OCI-LY3 (cell line): ENCODE results near the gene C5.

Experiments used
- H2AFZ ChIP-seq: fragments of 200-600, 300-600 bp; shearing (Covaris generic); 2 replicates; pipeline ENCODE4 v1.6.0; 2014; ENCODE audit warnings: antibody characterized with exemption, low read depth, low read length
- H3K27ac ChIP-seq: fragments of 200-600, 300-600 bp; sonication (generic); 2 replicates; pipeline ENCODE4 v1.5.1; 2014; ENCODE audit warnings: mild to moderate bottlenecking, low read length, moderate library complexity, mixed read lengths
- H3K27me3 ChIP-seq: fragments of 200-600, 300-600 bp; sonication (generic); 2 replicates; pipeline ENCODE4 v1.6.1; 2014; ENCODE audit warnings: low read depth, low read length, mixed read lengths
- H3K36me3 ChIP-seq: fragments of 200-600, 300-600 bp; sonication (generic); replicated peaks from 2 replicates; pipeline ENCODE3; 2014; ENCODE audit warnings: low read depth, low read length, mixed read lengths
- H3K4me1 ChIP-seq: fragments of 300-600, 200-600 bp; sonication (generic); 2 replicates; pipeline ENCODE4 v1.6.1; 2014; ENCODE audit warnings: low read length, mixed read lengths
- H3K4me2 ChIP-seq: fragments of 200-600, 300-600 bp; sonication (generic); 2 replicates; pipeline ENCODE4 v1.6.1; 2014; ENCODE audit warnings: low read length, mixed read lengths
- H3K4me3 ChIP-seq: fragments of 300-600, 200-600 bp; sonication (generic); 2 replicates; pipeline ENCODE4 v1.5.1; 2014; ENCODE audit warnings: antibody characterized with exemption, mild to moderate bottlenecking, low read length, moderate library complexity
- H3K79me2 ChIP-seq: fragments of 300-600, 200-600 bp; shearing (Covaris generic); 2 replicates; pipeline ENCODE4 v1.6.1; 2014; ENCODE audit warnings: mild to moderate bottlenecking, low read length, mixed read lengths
- H3K9ac ChIP-seq: fragments of 300-600, 200-600 bp; shearing (Covaris generic); 2 replicates; pipeline ENCODE4 v1.6.0; 2014; ENCODE audit warnings: mild to moderate bottlenecking, low read length, moderate library complexity
- H3K9me3 ChIP-seq: fragments of 200-600, 300-600 bp; shearing (Covaris generic); 2 replicates; pipeline ENCODE4 v1.6.1; 2014; ENCODE audit warnings: low read length, mixed read lengths; ENCODE audit not compliant: insufficient read depth
- H4K20me1 ChIP-seq: fragments of 200-600, 300-600 bp; sonication (generic); 2 replicates; pipeline ENCODE4 v1.6.1; 2016; ENCODE audit warnings: low read length, mixed read lengths; ENCODE audit not compliant: insufficient read depth
- EZH2phosphoT487 ChIP-seq: fragments of 200-600 bp; shearing (Covaris generic); IDR thresholded peaks from 2 replicates; pipeline ENCODE4 v1.6.1; 2018; ENCODE audit warnings: antibody characterized with exemption, mixed run types, low read depth
- TF ChIP-seq, protein P1 (sequence below): fragments of 200-600, 300-600 bp; sonication (generic); IDR thresholded peaks from 2 replicates; pipeline ENCODE4 v1.5.1; 2014; ENCODE audit warnings: antibody characterized with exemption, low read length, low read depth

Gene C5

DNA sequence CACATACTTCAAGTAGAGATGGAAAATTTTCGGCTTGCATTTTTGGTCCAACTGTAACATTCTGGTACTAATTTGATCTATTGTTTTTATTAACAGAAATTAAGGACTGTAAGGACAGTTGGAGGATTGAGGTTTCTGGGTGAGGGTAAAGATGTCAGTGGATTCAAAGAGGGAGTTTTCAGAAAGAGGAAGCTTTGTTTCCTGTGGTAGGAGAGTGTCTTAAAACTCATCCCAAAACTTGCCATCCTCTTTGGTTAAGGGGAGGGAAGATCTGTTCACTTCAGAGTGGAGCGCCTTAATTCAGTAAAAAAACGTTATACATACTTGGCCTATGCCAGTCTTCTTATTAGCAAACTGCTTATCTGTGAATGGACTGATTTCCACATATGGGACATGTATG is 38.5 kb upstream of the C5 start:
- peaks cover 10% of the 10 kb centered on the region for H3K4me1 ChIP-seq
- H3K9me3 ChIP-seq, result no peaks in the 10 kb centered on the region
- H3K36me3 ChIP-seq, result peaks cover 50% of the 10 kb centered on the region
- no peaks in the 10 kb centered on the region for H3K27me3 ChIP-seq
- peaks cover 26% of the 10 kb centered on the region for H3K79me2 ChIP-seq
- no peak overlapping the region for H3K9ac ChIP-seq
- 0 out of 2 replicates have a peak overlapping the region, but pooled peaks have one; percentile 17 for H3K4me2 ChIP-seq
- no peak overlapping the region for H2AFZ ChIP-seq
- no peak overlapping the region for H3K27ac ChIP-seq
- H4K20me1 ChIP-seq, result no peaks in the 10 kb centered on the region
- TF ChIP-seq, protein P1, sequence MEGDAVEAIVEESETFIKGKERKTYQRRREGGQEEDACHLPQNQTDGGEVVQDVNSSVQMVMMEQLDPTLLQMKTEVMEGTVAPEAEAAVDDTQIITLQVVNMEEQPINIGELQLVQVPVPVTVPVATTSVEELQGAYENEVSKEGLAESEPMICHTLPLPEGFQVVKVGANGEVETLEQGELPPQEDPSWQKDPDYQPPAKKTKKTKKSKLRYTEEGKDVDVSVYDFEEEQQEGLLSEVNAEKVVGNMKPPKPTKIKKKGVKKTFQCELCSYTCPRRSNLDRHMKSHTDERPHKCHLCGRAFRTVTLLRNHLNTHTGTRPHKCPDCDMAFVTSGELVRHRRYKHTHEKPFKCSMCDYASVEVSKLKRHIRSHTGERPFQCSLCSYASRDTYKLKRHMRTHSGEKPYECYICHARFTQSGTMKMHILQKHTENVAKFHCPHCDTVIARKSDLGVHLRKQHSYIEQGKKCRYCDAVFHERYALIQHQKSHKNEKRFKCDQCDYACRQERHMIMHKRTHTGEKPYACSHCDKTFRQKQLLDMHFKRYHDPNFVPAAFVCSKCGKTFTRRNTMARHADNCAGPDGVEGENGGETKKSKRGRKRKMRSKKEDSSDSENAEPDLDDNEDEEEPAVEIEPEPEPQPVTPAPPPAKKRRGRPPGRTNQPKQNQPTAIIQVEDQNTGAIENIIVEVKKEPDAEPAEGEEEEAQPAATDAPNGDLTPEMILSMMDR, result no peak
- no peak for TF ChIP-seq EZH2phosphoT487
- no peak overlapping the region for H3K4me3 ChIP-seq

DNA sequence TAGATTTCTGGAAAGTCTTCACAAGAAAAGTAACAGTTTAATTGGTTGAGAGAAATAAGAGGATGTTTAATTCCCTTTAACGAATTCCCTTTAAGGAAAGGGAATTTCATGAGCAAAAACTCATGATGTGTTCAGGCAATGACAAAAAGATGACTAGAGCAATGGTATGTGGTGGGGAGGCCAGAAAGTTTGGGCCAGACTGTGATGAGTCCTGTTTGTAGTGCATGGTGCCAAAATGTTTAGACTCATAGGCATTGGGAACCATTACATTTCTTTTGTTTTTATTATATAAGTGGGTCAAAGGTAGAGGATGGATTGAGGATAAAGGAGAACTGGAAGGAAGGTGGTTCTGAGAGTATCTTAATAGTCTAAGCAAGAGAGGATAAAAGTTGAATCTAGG is 35.6 kb upstream of the C5 start:
- no peak overlapping the region for H3K4me3 ChIP-seq
- peaks cover 55% of the 10 kb centered on the region for H3K36me3 ChIP-seq
- H3K9me3 ChIP-seq, result no peaks in the 10 kb centered on the region
- H3K4me1 ChIP-seq, result peaks cover 19% of the 10 kb centered on the region
- no peak overlapping the region for H3K4me2 ChIP-seq
- peaks cover 42% of the 10 kb centered on the region for H3K79me2 ChIP-seq
- no peak overlapping the region for H2AFZ ChIP-seq
- H3K9ac ChIP-seq, result no peak overlapping the region
- no peak overlapping the region for H3K27ac ChIP-seq
- H3K27me3 ChIP-seq, result no peaks in the 10 kb centered on the region
- H4K20me1 ChIP-seq, result no peaks in the 10 kb centered on the region
- TF ChIP-seq, protein P1, result no peak
- TF ChIP-seq EZH2phosphoT487, result no peak

DNA sequence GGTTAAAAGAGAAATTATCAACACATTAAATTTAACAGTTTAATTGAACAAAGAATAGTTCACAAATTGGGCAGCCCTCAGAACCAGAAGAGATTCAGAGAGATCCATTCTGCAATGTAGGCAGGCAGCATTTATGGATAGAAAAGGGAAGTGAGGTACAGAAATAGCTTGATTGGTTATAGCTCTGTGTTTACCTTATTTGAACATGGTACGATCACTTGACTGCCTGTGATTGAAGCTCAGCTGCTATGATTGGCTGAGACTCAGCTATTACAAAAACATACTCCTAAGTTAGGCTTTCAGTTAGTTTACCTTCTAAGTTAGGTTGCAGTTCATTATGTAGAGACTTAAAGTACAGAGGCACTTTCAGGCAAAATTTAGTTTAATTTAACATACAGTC is 32.0 kb upstream of the C5 start:
- H3K27me3 ChIP-seq, result no peaks in the 10 kb centered on the region
- peaks cover 9% of the 10 kb centered on the region; the same call in 1 of the 2 replicates for H3K4me1 ChIP-seq
- no peaks in the 10 kb centered on the region for H3K9me3 ChIP-seq
- H3K36me3 ChIP-seq, result peaks cover 41% of the 10 kb centered on the region
- H3K4me3 ChIP-seq, result no peak overlapping the region
- TF ChIP-seq, protein P1, result no peak
- no peak for TF ChIP-seq EZH2phosphoT487
- peaks cover 67% of the 10 kb centered on the region for H3K79me2 ChIP-seq
- no peak overlapping the region for H3K9ac ChIP-seq
- peak overlapping the region; percentile 36 for H3K27ac ChIP-seq
- no peak overlapping the region for H3K4me2 ChIP-seq
- H2AFZ ChIP-seq, result no peak overlapping the region
- H4K20me1 ChIP-seq, result no peaks in the 10 kb centered on the region

DNA sequence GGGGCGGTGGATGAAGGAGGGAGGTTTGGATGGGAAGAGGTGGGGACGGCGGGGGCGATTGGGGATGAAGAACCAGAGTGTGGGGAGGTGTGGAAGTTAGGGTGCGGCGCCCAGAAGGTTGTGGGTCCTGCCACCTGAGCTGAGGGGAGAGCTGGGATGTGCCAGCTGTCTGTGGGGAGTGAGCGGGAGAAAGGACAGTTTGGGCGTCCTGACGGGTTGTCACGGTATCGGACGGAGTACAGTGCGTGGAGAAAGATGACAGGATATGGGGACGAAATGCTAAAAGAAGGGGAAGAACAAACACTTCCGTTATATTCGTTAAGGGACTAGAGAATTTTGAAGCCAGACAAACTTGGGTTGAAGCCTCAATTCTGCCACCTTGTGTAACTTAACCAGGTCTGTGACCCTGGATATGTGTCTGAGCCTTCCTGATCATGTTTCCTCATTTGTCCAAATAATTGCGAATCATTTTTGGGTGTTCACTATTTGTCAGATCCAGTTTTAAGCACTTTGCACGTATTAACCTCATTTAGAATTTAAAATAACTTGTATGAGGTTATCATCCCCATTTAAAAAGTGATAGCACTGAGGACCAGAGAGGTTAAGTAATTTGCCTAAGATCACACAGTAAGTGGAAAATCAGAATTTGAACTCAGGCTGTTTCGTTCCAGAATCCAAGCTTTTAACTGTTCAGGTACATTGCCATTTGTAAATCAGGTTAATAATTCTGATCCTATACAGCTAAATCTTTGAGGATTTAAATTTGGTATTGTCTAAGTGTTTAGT is 25.4 kb upstream of the C5 start:
- Histone ChIP-seq H3K27ac (peak overlapping the region; percentile 70), H3K9ac (peak overlapping the region; percentile 93), H4K20me1 (0 out of 2 replicates have a peak, but pooled peaks cover 4% of the 10 kb centered on the region), H3K79me2 (peaks cover 60% of the 10 kb centered on the region), H3K27me3 (no peaks in the 10 kb centered on the region), H3K9me3 (peaks cover 3% of the 10 kb centered on the region; the same call in 1 of the 2 replicates), H3K4me2 (peak overlapping the region; percentile 94), H3K36me3 (peaks cover 4% of the 10 kb centered on the region), H2AFZ (peak overlapping the region; percentile 80), H3K4me3 (peak overlapping the region; percentile 84), H3K4me1 (peaks cover 41% of the 10 kb centered on the region)
- TF ChIP-seq, protein P1, result peak; percentile 49
- no peak for TF ChIP-seq EZH2phosphoT487
